Ishikawa (cell line): Measurements from ENCODE around the gene PXDC1.

Experiments used
- CEBPB ChIP-seq: IDR thresholded peaks from 2 replicates; pipeline ENCODE4 v1.6.1; 2012
- CREB1 ChIP-seq: IDR thresholded peaks from 2 replicates; pipeline ENCODE4 v1.6.1; 2012; ENCODE audit warnings: low read depth
- EGR1 ChIP-seq: IDR thresholded peaks from 2 replicates; pipeline ENCODE4 v1.6.1; 2012
- EP300 ChIP-seq: IDR thresholded peaks from 2 replicates; pipeline ENCODE4 v1.6.1; 2012; ENCODE audit warnings: borderline replicate concordance
- FOXM1 ChIP-seq: IDR thresholded peaks from 2 replicates; pipeline ENCODE4 v1.6.1; 2012; ENCODE audit warnings: low read depth, borderline replicate concordance
- MAX ChIP-seq: IDR thresholded peaks from 2 replicates; pipeline ENCODE4 v1.6.1; 2012
- NFIC ChIP-seq: IDR thresholded peaks from 2 replicates; pipeline ENCODE4 v1.6.1; 2012
- RAD21 ChIP-seq: IDR thresholded peaks from 2 replicates; pipeline ENCODE4 v1.6.1; 2012; ENCODE audit warnings: low read depth
- TAF1 ChIP-seq: IDR thresholded peaks from 2 replicates; pipeline ENCODE4 v1.6.1; 2012; ENCODE audit warnings: low read depth, mild to moderate bottlenecking
- TCF12 ChIP-seq: IDR thresholded peaks from 2 replicates; pipeline ENCODE4 v1.6.1; 2012; ENCODE audit warnings: low read depth
- TEAD4 ChIP-seq: IDR thresholded peaks from 2 replicates; pipeline ENCODE4 v1.6.1; 2012
- YY1 ChIP-seq: IDR thresholded peaks from 2 replicates; pipeline ENCODE4 v1.6.1; 2012; ENCODE audit warnings: low read depth
- ZBTB7A ChIP-seq: IDR thresholded peaks from 2 replicates; pipeline ENCODE4 v1.6.1; 2012; ENCODE audit warnings: low read depth
- TF ChIP-seq, protein P1 (sequence below): IDR thresholded peaks from 2 replicates; pipeline ENCODE4 v1.6.1; 2012
- TF ChIP-seq, protein P2 (sequence below): IDR thresholded peaks from 2 replicates; pipeline ENCODE4 v1.6.1; 2012; ENCODE audit warnings: low read depth, mild to moderate bottlenecking

Gene PXDC1

DNA sequence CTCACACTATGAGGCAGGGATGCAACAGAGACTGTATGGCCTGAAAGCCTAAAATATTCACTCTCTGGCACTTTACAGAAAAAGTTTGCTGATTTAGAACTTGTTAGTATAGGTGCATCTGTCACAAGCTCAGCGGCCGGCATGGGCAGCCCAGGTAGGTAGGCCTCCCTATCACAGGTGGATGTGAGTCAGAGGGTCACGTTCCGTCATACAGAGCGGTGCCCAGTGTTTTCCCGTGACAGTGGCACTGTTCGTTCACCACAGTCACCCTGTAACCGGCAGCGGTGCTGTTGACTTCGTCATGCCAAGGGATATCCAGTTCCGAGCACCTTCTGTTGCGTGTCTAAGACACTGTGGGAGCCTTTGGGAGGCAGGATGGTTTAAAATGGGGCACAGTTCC is 32.9 kb upstream of the PXDC1 start:
- no peak for TF ChIP-seq TAF1
- TF ChIP-seq EP300: no peak
- TF ChIP-seq, protein P1, sequence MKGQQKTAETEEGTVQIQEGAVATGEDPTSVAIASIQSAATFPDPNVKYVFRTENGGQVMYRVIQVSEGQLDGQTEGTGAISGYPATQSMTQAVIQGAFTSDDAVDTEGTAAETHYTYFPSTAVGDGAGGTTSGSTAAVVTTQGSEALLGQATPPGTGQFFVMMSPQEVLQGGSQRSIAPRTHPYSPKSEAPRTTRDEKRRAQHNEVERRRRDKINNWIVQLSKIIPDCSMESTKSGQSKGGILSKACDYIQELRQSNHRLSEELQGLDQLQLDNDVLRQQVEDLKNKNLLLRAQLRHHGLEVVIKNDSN: no peak
- TF ChIP-seq RAD21: no peak
- TF ChIP-seq, protein P2, sequence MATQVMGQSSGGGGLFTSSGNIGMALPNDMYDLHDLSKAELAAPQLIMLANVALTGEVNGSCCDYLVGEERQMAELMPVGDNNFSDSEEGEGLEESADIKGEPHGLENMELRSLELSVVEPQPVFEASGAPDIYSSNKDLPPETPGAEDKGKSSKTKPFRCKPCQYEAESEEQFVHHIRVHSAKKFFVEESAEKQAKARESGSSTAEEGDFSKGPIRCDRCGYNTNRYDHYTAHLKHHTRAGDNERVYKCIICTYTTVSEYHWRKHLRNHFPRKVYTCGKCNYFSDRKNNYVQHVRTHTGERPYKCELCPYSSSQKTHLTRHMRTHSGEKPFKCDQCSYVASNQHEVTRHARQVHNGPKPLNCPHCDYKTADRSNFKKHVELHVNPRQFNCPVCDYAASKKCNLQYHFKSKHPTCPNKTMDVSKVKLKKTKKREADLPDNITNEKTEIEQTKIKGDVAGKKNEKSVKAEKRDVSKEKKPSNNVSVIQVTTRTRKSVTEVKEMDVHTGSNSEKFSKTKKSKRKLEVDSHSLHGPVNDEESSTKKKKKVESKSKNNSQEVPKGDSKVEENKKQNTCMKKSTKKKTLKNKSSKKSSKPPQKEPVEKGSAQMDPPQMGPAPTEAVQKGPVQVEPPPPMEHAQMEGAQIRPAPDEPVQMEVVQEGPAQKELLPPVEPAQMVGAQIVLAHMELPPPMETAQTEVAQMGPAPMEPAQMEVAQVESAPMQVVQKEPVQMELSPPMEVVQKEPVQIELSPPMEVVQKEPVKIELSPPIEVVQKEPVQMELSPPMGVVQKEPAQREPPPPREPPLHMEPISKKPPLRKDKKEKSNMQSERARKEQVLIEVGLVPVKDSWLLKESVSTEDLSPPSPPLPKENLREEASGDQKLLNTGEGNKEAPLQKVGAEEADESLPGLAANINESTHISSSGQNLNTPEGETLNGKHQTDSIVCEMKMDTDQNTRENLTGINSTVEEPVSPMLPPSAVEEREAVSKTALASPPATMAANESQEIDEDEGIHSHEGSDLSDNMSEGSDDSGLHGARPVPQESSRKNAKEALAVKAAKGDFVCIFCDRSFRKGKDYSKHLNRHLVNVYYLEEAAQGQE: no peak

GRCh38 chr6:3782876-3783832 is 31.6 kb upstream of the PXDC1 start:
- TF ChIP-seq MAX: no peak
- no peak for TF ChIP-seq EP300
- no peak for TF ChIP-seq YY1
- no peak for TF ChIP-seq FOXM1
- TF ChIP-seq RAD21: no peak
- no peak for TF ChIP-seq NFIC
- TF ChIP-seq ZBTB7A: no peak
- no peak for TF ChIP-seq EGR1
- no peak for TF ChIP-seq TCF12
- TF ChIP-seq CREB1: no peak
- TF ChIP-seq, protein P2: no peak
- TF ChIP-seq, protein P1: no peak
- TF ChIP-seq CEBPB: no peak
- TF ChIP-seq TEAD4: no peak
- TF ChIP-seq TAF1: no peak

- TF ChIP-seq NFIC: no peak
- TF ChIP-seq EP300: no peak
- TF ChIP-seq TCF12: no peak
- TF ChIP-seq TAF1: no peak
- no peak for TF ChIP-seq CEBPB
Measured at GRCh38 chr6:3781504-3781903, 30.0 kb upstream of the PXDC1 start.

- TF ChIP-seq, protein P1: no peak
- TF ChIP-seq FOXM1 (no peak), EP300 (no peak), TAF1 (no peak), TCF12 (no peak)
Measured at GRCh38 chr6:3779574-3779849, 28.0 kb upstream of the PXDC1 start.

GRCh38 chr6:3778701-3779573 is 27.4 kb upstream of the PXDC1 start:
- TF ChIP-seq CEBPB (no peak), MAX (no peak), TEAD4 (no peak), YY1 (no peak), EP300 (no peak), CREB1 (no peak), FOXM1 (no peak), TAF1 (no peak), TCF12 (no peak), EGR1 (no peak), ZBTB7A (no peak), NFIC (no peak), RAD21 (no peak)
- TF ChIP-seq, protein P1: no peak
- TF ChIP-seq, protein P2: no peak
